Keratinocyte (primary cell): ENCODE data around the gene GNG4. TPM values are rescaled to one million over a fixed set of nuclear protein-coding genes. Genes with fewer than 3 reads are reported as not detected.

Experiments
- DNase-seq: peaks from one replicate; pipeline ENCODE4 v3.0.0-alpha.2; 2011; ENCODE audit warnings: low read depth, missing footprints, low spot score
- FAIRE-seq: peaks from 2 replicates; lab custom pipeline; 2011; peaks lifted over from hg19 to GRCh38; lab: Jason Lieb, UNC
- H2AFZ ChIP-seq: 2 replicates; pipeline ENCODE4 v1.6.0; 2012; ENCODE audit warnings: low read length, control low read depth, inconsistent platforms; ENCODE audit not compliant: control insufficient read depth
- H3K27ac ChIP-seq: 2 replicates; pipeline ENCODE4 v1.5.1; 2011; ENCODE audit warnings: low read length; ENCODE audit not compliant: control insufficient read depth, insufficient read depth
- H3K27me3 ChIP-seq: 3 replicates; pipeline ENCODE4 v1.6.0; 2011; ENCODE audit warnings: low read length; ENCODE audit not compliant: control insufficient read depth, insufficient read depth; ENCODE audit errors: extremely low read depth
- H3K36me3 ChIP-seq, 2 experiments: 2 replicates in 1 of 2; 3 replicates in 1 of 2; pipeline ENCODE4 v1.5.1; 2011; ENCODE audit warnings: low read length in 2 of 2, mild to moderate bottlenecking in 1 of 2; ENCODE audit not compliant: control insufficient read depth in 2 of 2, insufficient read depth in 2 of 2; ENCODE audit errors: extremely low read depth in 1 of 2
- H3K4me1 ChIP-seq: 3 replicates; pipeline ENCODE4 v1.5.1; 2011; ENCODE audit warnings: low read length; ENCODE audit not compliant: control insufficient read depth, insufficient read depth; ENCODE audit errors: extremely low read depth
- H3K4me2 ChIP-seq: 3 replicates; pipeline ENCODE4 v1.6.0; 2011; ENCODE audit warnings: low read depth, low read length; ENCODE audit not compliant: control insufficient read depth, insufficient read depth; ENCODE audit errors: extremely low read depth
- H3K4me3 ChIP-seq, 3 experiments: fragments of 200-600 bp in 1 of 3; sonication (generic) in 1 of 3; 2 replicates in 2 of 3; 3 replicates in 1 of 3; pipeline ENCODE4 v1.5.1; 2011 to 2016; ENCODE audit warnings: low read length in 3 of 3, mild to moderate bottlenecking in 3 of 3, control low read depth in 2 of 3, inconsistent platforms in 1 of 3, low read depth in 1 of 3, mixed read lengths in 1 of 3, mixed run types in 1 of 3, moderate library complexity in 1 of 3; ENCODE audit not compliant: control insufficient read depth in 2 of 3, insufficient read depth in 2 of 3; ENCODE audit errors: extremely low read depth in 1 of 3
- H3K79me2 ChIP-seq: 2 replicates; pipeline ENCODE4 v1.6.0; 2012; ENCODE audit warnings: low read length; ENCODE audit not compliant: control insufficient read depth, insufficient read depth
- H3K9ac ChIP-seq: 3 replicates; pipeline ENCODE4 v1.6.0; 2011; ENCODE audit warnings: low read length; ENCODE audit not compliant: control insufficient read depth, insufficient read depth; ENCODE audit errors: extremely low read depth
- H3K9me1 ChIP-seq: 3 replicates; pipeline ENCODE4 v1.6.0; 2011; ENCODE audit warnings: low read length; ENCODE audit not compliant: control insufficient read depth, insufficient read depth; ENCODE audit errors: extremely low read depth
- H3K9me3 ChIP-seq: 2 replicates; pipeline ENCODE4 v1.5.1; 2012; ENCODE audit warnings: low read depth, low read length; ENCODE audit not compliant: control insufficient read depth
- H4K20me1 ChIP-seq: 3 replicates; pipeline ENCODE4 v1.6.0; 2011; ENCODE audit warnings: low read length; ENCODE audit not compliant: control insufficient read depth, insufficient read depth; ENCODE audit errors: extremely low read depth
- CTCF ChIP-seq, 3 experiments: IDR thresholded peaks in 1 of 3; conservative IDR thresholded peaks in 1 of 3; optimal IDR thresholded peaks in 1 of 3; 2 replicates in 2 of 3; 3 replicates in 1 of 3; pipeline versions ENCODE3 to v1.5.1; 2011; ENCODE audit warnings: low read length in 3 of 3, mild to moderate bottlenecking in 3 of 3, moderate library complexity in 2 of 3, control low read depth in 1 of 3, inconsistent platforms in 1 of 3; ENCODE audit not compliant: insufficient read depth in 2 of 3; ENCODE audit errors: extremely low read depth in 1 of 3
- EZH2 ChIP-seq: IDR thresholded peaks from one replicate; pipeline ENCODE4 v1.6.1; 2012; ENCODE audit warnings: inconsistent platforms, mild to moderate bottlenecking, low read length, moderate library complexity
- dilution Hi-C: fragments of 300-500 bp; cut with MboI; formaldehyde crosslinking; loops from one replicate; pipeline ENCODE4 v1.7.0; 2020; ENCODE audit warnings: low sequenced_read_pairs; ENCODE audit not compliant: extremely low pct_ligation_motif_present
- polyA plus RNA-seq, 5 experiments: library from polyadenylated mRNA; depleted of rRNA in 3 of 5; stranded (reverse) in 3 of 5; stranded (forward) in 1 of 5; unstranded in 1 of 5; fragments of >200 nt; gene quantifications; 1 replicate in 1 of 5; 2 replicates in 3 of 5; 3 replicates in 1 of 5; pipeline versions ENCODE4 v1.2.1 to v1.2.3, GENCODE V29; 2011 to 2012; ENCODE audit warnings: missing spikeins in 2 of 5, low read depth in 1 of 5, low replicate concordance in 1 of 5
- small RNA-seq, 3 experiments: library from RNA; depleted of rRNA; stranded (forward); fragments of <200 nt; gene quantifications; one replicate each; pipeline ENCODE3, GENCODE V24; 2012; ENCODE audit warnings: low read depth in 3 of 3, low replicate concordance in 1 of 3; ENCODE audit not compliant: insufficient read length in 3 of 3

The GNG4 gene
- polyA plus RNA-seq, 1 donor (not counting 4 experiments of a cell fraction or from before 2014, with no cell fraction given) = 0.07 TPM

- TF ChIP-seq EZH2 (no peak), CTCF (optimal IDR thresholded peaks at IDR 0.05 in 1 of 3, IDR thresholded peaks at IDR 0.05 in 1 of 3, conservative IDR thresholded peaks at IDR 0.05 in 1 of 3; ENCODE audit: extremely low read depth in 1 of 3, insufficient read depth in 2 of 3, low read length in 3 of 3) (no peak)
- Histone ChIP-seq H3K27me3 (no peaks in the 10 kb centered on the region), H2AFZ (no peak overlapping the region), H3K9me3 (no peaks in the 10 kb centered on the region), H3K4me1 (peaks cover 24% of the 10 kb centered on the region), H3K9ac (no peak overlapping the region), H3K4me3 (peak overlapping the region in 1 of 3 experiments; percentile 24), H3K27ac (no peak overlapping the region), H3K9me1 (no peaks in the 10 kb centered on the region), H4K20me1 (no peaks in the 10 kb centered on the region), H3K79me2 (peaks cover 77% of the 10 kb centered on the region), H3K4me2 (peak overlapping the region; percentile 35), H3K36me3 (no peaks in the 10 kb centered on the region)
- DNase-seq = peak; percentile 26
- dilution Hi-C loops = no loop called here
- peak; percentile 20 for FAIRE-seq
These were observed 148.5 kb downstream of the GNG4 start for GRCh38 chr1:235500971-235501540.

Small RNA genes lying within 50 kb of the gene (small RNA-seq; reads per million reads assigned to genes)
- gene MTCO3P46 = 0 reads per million in 3 experiments
- gene MTND4LP21 = 0 reads per million in 3 experiments

Other genes with a start within 250 kb of the GNG4 start
- gene B3GALNT2, start 145.3 kb downstream of the GNG4 start, polyA plus RNA-seq = 24.3 to 30.5 TPM (median 27.1 TPM) in 3 replicates
- 9.5 to 30.9 TPM (median 24.7 TPM) in 3 replicates for gene LYST, start 217.1 kb upstream of the GNG4 start, polyA plus RNA-seq